Epithelial cell of prostate (primary cell): ENCODE results near the gene AMPD3.

Experiments used
- DNase-seq: peaks from one replicate; pipeline ENCODE4 v3.0.0-alpha.2; 2011; ENCODE audit warnings: low read depth, low spot score
- H3K27ac ChIP-seq: fragments of 450-650 bp; 2 replicates; pipeline ENCODE4 v1.5.1; 2017; ENCODE audit warnings: mild to moderate bottlenecking

AMPD3 gene

DNA sequence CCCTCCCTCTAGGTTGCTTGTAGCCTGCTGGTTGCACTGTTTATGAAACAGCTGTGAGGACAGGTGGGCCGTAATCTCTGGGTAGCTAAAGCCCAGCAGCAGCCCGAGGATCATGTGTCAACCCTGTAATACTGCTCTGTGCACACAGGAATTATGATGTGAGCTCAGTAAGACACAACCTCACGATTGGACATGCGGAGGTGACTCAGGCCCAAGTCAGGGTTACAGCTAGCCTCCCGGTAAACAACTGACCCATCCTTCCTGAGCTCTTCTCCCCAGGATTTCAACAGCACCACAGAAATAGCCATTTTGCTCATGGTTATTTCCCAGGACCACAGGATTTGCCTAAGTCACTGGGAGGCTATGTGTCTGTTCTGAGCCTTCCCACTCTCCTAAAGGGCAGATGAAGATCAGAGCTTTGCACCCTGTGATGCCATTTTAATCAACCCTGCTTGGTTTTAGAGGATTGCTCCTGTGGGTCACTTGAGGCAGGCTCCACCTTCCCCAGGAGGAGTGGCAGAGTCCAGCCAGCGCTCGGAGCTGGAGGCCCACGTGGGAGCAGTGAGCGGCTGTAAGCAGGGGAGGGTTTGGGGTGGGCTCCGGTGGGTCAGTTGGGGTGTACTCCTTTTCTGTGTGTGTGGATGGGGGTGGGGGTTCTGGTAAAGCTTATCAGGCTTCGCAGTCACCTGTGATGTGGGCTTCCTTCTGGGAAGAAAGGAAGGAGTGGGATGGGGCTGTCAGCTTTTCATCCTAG, at the start of gene AMPD3:
Gene AMPD3 (plus strand): TSS at position 387 of the 754 bp plus-strand sequence. CDS start 6,256 bp downstream, outside the sequence.
- peak within 1 kb of the TSS; percentile 99 for H3K27ac ChIP-seq
- peak; percentile 89 for DNase-seq

DNA sequence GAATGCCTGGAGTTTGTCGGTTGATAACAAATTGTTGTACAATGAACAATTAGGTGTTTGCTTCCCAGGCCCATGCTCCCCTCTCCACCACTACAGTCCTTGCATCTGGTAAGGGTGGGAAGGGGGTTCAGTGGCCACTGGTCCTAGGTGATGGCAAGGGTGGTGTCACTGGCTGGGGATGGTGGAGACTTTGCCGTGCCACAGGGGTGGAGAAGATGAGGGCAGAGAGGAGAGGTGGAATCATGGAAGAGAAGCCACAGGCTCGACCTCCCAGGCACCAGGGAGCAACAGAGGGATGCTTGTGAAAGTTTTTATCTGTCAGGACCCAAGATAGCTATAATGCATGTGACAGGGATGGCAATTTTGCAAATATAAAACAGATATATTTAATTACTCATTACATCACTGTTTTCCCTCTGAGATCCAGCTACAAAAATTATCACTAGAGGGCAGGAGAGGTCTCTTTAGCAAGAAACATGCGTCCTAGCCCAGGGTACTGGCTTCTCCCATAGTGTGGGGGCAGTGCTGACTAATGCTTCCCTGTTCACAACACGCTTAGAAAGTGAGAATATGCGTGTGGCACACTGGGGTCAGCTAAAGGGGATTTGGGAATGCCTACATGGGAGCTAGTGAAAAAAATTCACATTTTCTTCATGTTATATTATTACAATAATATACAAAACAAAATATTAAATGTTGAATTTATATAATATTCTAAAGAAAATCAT, 49.0 kb upstream of the AMPD3 start:
- peak overlapping the region; percentile 94 for H3K27ac ChIP-seq

DNA sequence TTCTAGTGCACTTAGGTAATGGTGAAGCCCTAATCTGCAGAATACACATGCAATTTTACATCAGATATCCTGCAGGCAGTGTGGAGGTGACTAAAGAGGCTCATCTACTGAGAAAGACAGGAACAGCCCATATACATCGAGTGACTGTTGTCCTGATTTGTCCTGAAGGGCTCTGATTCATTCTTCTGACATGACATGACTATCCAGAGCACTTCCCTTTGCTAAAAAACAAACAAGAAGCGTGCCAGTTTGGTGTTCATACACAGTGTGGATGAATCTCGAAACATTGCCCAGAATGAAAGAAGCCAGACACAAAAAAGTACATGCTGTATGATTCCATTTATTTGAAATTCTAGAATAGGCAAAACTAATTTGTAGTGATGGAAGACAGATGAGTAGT, 48.0 kb upstream of the AMPD3 start:
- H3K27ac ChIP-seq: peak overlapping the region; percentile 94
- peak; percentile 78 for DNase-seq

More for the DNA sequence above, 49.0 kb upstream of the AMPD3 start:
- peak; percentile 45 for DNase-seq

DNA sequence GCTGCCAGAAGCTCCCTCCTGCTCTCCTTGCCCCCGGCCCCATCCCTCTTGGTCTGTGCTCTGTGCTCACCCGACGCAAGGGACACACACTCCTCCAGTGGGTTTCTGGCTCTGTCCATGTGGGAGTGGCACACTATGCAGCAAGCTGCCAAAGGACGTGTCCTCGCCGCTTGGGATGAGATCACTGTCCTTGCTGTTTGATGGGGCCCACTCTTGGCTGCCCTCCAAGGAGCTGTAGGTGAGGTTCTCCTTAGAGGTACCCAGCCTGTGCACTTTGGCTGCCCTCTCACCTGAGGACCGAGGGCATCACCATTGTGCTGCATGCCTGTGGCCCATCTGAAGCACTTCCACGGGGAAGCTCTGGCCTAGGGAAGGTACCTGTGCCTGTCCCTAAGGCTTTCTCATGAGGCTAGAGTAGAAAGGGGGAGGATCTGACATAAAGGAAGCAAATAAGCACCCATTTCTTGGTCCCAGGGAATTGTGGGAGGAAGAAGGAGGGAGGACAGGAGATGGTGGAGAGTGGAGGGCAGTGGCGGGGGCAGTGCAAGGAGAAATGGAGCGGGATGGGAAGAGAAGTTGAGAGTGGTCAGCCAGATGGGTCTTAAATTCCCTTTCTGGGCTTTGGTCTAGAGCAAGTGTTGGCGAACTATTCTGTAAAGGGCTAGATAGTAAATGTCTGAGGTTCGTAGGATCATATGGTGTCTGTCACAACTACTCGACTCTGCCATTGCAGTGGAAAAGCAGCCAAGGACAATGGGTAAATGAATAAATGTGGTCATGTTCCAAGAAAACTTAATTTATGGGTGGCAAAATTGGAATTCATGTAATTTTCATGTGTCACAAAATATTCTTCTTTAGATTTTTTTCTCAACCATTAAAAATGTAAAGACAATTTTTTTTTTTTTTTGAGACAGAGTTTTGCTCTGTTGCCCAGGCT, 47.0 kb upstream of the AMPD3 start:
- peak overlapping the region; percentile 94 for H3K27ac ChIP-seq
- no peak for DNase-seq

DNA sequence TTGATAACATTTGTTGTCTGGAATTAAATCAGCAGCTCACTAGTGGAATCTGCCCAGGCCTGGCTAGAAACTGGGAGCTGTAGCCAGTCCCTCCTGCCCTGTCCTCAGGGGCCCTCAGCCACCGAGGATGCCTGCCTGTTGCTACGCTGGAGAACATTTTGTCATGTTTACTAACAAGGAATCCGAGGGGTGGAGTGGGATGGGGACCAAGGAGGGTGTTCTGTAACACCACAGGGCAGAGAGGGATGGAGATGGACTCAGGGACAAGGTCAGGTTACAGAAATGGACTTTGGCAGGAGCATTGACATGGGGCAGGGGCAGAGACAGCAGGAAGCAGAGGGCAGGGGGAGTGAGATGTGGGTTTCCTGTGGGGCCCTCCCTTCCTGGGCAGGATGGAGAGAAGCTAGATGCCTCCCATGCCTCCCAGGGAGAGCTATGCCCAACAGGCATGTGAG, 45.8 kb upstream of the AMPD3 start:
- H3K27ac ChIP-seq: no peak overlapping the region
- no peak for DNase-seq

DNA sequence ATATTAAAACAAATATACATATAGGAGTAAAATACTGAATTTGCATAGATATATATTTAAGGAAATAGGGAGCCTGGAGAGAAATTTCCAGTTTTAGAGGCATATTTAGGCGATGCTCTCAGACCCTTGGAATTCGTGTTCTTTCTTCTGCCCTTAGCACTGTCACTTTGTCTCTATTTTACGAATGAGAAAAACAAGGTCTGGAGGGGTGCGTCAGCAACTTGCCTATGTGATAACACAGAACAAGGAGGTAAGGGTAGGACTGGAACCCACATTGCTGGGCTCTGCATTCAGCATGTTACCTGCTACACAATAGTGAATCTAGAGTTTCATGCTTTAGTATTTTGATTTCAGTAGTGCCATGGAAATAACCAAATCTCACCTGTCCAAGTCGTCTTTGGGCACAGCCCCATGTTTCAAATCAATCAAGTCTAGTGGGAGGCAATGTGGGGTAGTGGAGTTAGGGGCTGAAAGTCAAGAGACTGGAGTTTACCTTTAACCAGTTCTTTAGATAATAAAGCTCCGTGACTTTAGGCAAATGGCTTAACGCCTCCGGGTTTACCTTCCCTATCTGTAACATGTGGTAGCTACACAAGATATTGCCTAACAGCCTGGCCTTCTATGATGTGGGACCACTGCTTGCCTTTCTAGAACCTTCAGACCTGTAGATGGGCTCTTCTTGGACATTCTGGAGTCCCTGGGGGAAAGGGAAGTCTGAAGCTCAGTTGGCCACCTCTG, 44.8 kb upstream of the AMPD3 start:
- no peak overlapping the region for H3K27ac ChIP-seq
- DNase-seq: no peak

DNA sequence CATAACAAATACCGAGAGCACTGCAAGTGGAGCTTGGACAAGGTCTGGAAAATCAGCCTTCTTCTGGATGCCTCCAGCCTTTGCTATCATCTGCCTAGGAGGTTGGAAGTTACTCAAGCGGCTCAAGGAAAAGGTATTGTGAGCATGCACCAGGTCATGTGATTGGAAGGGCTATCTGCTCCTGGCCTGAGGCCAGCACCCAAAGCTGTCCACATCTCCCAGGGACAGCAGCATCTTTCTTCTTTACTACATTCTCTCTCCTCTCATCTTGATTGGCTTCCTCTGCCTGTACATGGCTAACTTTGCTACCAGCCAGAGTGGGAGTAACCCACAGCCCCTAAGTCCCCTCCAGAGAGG, 44.2 kb upstream of the AMPD3 start:
- H3K27ac ChIP-seq: no peak overlapping the region
- no peak for DNase-seq

DNA sequence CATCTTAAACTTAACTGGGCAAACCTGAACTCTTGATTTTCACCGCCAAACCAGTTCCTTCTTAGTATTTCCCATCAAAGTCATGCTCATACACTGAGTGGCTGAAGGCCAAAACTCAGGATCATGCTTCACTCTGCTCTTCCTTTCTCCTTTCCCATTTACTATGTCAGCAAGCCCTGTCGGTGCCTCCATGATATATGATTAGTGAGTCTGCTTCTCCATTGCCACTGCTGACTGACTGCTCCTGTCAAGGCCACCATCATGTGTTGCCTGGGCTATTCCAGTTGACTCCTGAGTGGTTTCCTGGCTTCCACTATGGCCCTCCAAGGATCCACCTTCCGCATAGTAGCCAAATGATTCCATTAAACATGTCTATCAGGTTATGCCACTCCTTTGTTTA, 42.8 kb upstream of the AMPD3 start:
- no peak overlapping the region for H3K27ac ChIP-seq

DNA sequence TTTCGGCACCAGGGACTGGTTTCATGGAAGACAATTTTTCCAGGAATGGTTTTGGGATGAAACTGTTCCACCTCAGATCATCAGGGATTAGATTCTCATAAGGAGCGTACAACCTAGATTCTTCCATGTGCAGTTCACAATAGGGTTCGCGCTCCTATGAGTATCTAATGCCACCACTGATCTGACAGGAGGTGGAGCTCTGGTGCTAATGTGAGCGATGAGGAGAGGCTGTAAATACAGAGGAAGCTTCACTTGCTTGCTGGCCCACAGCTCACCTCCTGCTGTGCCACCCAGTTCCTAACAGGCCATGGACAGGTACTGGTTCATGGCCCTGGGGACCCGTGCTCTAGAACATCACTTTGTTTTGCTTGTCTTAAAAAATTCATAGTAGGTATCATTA, 41.8 kb upstream of the AMPD3 start:
- no peak for DNase-seq
- no peak overlapping the region for H3K27ac ChIP-seq

More for the DNA sequence above, 42.8 kb upstream of the AMPD3 start:
- DNase-seq: no peak

DNA sequence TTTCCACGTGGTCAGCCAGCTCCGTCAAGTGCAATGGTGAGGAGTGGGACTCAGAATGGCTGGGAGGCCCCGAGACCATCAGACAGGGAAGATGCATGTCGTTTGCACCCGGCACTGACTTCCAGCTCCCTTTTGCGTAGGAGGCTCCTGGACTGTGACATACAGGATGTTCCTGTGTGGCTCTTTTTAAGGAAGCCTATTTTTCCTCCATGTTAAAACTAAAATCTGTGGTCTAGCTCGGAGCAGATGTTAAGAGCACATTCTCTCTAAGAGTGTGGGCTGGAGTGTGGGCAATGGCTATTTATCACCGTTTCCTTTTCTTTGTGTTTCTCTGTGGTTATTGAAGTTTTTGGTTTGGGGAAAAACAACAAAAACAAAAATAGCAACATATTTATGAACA, 40.9 kb upstream of the AMPD3 start:
- no peak overlapping the region for H3K27ac ChIP-seq
- DNase-seq: no peak

DNA sequence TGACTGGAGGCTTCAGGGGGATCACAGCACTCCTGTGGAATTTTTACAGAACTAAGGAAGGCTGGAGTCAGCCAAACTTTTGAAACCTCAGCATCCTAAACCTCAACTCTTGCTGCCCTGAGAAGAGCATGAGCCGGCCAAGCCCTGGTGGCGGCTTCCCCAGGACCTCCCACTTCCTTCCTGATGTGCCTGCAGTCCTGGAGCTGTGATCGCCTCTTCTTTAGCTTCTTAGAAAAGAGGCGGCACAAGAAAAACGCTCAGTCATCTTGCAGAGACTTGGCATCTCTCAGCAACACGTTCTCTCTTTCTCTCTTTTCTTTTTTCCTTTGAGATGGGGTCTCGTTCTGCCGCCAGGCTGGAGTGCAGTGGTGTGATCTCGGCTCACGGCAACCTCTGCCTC, 40.4 kb upstream of the AMPD3 start:
- no peak for DNase-seq
- H3K27ac ChIP-seq: peak overlapping the region; percentile 38

DNA sequence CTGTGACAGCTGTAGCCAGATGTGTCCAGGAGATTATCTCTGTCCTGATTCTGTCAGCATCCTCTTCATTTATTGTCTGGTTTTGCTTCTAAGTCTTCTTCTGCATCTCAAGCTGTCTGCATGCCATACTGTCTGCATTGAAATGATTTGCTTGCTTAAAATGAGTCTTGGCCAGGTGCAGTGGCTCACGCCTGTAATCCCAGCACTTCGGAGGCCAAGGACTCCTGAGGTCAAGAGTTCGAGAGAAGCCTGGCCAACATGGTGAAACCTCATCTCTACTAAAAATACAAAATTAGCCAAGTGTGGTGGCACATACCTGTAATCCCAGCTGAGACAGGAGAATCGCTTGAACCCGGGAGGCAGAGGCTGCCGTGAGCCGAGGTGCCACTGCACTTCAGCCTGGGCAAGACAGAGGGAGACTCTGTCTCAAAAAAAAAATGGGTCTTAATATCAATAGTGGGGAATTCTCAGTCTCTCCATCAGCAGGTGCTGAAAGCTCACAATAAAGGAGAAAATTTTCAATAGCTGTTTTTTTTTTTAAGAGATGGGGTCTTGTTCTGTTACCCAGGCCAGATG, 39.2 kb upstream of the AMPD3 start:
- no peak for DNase-seq
- H3K27ac ChIP-seq: peak overlapping the region; percentile 38

DNA sequence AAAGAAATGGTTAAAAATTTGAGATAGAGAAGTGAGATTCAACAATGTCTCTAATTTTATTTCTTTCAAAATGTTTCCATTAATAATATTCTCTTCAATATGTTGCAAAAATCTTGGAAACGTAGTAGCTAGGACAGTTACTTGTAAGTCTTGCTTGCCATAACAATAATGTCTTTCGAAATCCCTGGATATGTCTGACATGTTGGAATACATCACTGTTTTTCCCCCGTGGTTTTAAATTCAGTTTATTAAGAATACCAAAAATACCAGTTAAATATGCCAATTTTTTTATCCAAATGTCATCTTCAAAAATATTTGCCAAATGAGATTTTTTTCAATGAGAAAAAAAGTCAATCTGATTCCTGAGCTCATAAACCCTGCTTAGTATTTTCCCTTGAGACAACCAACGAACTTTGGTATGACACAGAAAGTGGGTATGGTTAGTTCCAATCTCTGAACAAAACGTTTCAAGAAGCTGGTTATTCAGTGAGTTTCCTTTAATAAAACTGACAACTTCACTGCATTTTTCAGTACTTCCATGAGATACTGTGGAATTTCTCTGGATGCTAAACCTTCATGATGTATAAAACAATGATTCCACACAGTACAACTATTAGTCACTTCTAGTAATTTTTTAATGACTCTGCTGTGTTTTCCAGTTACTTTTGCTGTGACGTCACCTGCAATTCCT, 36.7 kb upstream of the AMPD3 start:
- DNase-seq: no peak
- H3K27ac ChIP-seq: no peak overlapping the region

DNA sequence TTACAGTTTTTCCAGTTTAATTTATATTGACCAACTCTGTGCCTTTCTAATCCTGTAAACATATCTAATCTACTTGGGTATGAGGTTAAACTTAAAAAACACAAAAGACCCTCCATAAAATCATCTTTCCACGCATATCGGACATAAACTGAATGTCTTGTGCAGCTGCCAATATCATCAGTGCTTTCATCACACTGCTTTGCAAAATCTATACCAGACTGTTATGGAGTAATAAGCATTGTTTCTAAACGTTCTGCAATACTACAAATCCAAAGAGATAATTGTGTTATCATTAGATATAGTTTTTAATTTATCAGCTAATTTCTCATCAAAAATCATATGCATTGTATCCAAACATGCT, 36.1 kb upstream of the AMPD3 start:
- no peak overlapping the region for H3K27ac ChIP-seq
- no peak for DNase-seq

DNA sequence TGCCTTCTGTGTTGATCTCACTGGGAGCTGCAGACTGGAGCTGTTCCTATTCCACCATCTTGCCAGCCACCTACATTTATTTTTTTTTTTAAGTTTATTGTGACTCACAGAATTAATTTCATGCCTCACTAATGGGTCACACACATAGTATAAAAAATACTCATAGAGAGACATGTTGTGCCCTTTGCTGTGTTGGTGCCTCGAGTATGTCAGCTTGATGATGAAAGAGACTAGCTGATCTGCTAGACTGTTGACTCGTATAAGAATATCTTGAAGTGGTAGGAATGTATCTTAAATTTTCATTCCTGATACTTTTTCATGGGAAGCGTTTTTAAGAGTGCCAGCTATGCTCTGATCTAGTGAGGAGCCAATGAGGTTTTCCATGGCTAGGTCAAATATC, 28.6 kb upstream of the AMPD3 start:
- no peak overlapping the region for H3K27ac ChIP-seq
- DNase-seq: peak; percentile 29

DNA sequence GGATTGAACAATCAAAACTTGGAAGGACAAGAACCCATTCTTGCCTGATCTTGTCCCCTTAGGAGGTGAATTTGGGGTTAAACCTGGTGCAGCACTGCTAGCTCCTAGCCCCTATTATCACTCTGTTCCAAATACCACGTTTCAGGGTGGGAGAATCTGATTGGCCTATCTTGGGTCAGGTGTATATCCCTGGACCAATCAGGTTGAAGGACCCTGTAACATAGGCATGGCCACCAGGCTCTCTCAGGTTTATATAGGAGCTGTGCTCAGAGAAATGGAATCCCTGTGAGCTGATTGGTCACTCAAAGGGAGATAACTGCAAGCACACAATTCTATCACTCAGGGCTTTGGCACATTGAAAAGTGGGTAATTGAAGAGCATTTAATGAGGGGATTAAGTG, 26.6 kb upstream of the AMPD3 start:
- no peak for DNase-seq
- no peak overlapping the region for H3K27ac ChIP-seq

DNA sequence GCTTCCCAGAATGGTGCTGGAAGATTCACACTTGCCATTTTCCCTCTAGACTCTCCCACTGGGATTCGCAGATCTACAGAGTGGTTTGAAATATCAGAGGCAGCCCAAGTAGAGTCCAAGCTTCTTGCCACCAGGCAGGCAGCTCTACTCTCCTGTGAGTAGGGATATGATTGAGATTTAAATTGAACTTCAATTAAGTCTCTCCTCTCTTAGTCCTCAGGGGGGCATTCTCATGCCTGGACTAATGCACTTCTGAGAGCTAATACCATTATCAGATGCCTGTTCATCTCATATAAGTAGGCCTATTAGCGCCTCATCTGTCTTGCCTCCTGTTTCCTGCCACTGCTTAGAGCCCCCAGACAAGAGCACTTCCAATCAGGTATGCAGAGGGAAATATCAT, 25.5 kb upstream of the AMPD3 start:
- H3K27ac ChIP-seq: no peak overlapping the region
- DNase-seq: no peak

DNA sequence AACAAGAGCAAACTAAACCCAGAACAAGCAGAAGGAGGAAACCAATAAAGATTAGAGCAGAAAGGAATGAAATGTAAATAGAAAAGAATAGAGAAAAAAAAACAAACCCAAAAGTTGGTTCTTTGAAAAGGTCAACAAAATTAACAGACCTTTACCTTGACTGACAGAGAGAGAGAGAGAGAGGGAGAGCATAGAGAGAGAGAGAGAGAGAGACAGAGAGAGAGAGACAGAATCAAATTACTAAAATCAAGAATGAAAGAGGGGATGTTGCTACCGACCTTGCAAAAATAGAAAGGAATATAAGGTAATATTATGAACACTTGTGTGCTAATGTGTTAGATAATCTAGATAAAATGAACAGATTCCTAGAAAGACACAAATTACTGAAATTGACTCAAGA, 22.6 kb upstream of the AMPD3 start:
- no peak for DNase-seq
- no peak overlapping the region for H3K27ac ChIP-seq

DNA sequence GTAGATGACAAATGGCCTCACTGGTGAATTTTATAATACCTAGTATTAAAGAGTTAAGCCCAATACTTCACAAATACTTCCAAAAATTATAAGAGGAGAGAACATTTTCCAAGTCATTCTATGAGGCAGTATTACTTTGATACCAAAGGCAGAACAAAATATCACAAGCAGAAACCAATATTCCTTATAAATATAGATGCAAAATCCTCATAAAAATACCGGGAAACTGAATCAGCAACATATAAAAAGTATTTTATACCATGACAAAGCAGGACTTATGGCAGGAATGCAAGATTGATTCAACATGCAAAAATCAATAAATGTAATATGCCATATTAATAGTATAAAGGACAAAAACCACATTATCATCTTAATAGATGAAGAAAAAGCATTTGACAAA, 22.1 kb upstream of the AMPD3 start:
- no peak for DNase-seq
- no peak overlapping the region for H3K27ac ChIP-seq
